Subcutaneous adipose tissue (tissue), 4 donors: ENCODE results near the gene ITM2A. TPM values are rescaled to one million over a fixed set of nuclear protein-coding genes. Genes with fewer than 3 reads are reported as not detected.

Experiments used
- CTCF ChIP-seq: fragments of 450-650 bp; IDR thresholded peaks from one replicate; pipeline ENCODE4 v1.5.1; 2016; ENCODE audit warnings: low read depth, mild to moderate bottlenecking, control low read depth, antibody characterized with exemption, moderate library complexity
- total RNA-seq, 4 donors: library from RNA; depleted of rRNA; stranded (reverse); fragments of >200 nt; gene quantifications; one replicate each; pipeline ENCODE4 v1.1.0, GENCODE V29; 2016

Gene ITM2A
- total RNA-seq, 4 donors from 2014 or later, result 40.1 to 110 (median 67.4) TPM

GRCh38 chrX:79365591-79365990, 1.5 kb downstream of the ITM2A start:
- TF ChIP-seq CTCF, result no peak

DNA sequence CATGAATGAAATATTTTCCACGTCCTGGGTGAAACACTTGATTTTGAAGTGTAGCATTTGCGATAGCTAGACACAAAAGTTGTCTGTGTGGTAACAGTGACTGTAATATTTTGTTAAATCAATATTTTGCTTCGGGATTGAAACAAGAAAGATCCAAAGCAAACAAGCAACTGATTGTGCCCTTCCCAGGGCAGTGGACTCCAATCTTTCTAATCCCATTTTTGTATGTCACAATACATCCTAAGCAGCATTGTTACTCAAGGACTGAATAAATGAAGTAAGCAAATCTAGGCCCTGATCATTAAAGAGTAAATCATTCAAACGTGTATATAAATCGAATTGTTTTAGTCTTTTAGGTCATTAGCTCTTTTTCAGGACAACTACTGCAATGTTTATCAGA, 2.8 kb downstream of the ITM2A start:
- TF ChIP-seq CTCF, result no peak

- no peak for TF ChIP-seq CTCF
These were observed 5.8 kb downstream of the ITM2A start for GRCh38 chrX:79361192-79361870.

DNA sequence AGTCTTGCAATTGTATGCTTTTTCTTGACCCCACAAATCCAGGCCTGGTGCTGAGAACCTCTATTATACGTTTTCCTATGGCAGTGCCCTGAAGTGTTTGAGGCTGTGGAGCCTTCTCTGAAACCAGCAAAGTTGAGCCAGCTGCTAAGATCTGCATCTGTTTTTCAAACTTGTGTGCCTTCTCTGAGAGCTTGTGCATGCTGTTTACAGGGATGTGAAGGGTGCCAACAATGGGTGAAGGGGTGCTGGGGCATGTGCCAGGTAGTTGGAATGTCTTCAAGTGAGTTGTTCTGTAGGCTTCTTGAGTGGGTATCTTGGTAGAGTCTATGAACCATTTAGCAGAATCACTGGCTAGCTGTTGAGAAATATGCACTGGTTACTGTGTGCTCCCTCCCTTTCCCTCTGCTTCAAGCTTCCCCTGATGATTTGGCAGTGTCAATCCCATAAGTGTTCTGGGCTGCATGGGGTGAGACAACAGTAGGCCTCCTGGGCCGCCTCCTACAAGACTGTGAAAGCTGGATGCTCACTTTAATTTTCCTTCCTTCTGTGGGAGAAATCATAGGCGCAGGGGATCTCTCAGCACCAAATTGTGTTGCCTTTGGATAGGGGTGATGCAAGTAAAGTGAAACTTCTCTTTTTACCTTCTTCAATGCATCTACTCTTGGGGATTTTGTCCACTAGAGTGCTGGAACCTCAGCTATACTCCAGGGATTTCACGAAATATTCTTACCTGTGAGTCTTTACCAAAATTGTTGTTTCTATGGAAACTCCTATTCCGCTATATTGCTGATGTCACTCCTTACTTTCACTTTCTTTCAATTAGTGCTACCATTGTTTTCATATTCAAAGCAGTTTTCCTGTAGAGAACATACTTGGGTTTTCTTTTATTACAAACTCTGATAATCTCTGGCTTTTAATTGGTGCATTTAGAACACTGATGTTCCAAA, 30.0 kb downstream of the ITM2A start:
- TF ChIP-seq CTCF, result no peak

DNA sequence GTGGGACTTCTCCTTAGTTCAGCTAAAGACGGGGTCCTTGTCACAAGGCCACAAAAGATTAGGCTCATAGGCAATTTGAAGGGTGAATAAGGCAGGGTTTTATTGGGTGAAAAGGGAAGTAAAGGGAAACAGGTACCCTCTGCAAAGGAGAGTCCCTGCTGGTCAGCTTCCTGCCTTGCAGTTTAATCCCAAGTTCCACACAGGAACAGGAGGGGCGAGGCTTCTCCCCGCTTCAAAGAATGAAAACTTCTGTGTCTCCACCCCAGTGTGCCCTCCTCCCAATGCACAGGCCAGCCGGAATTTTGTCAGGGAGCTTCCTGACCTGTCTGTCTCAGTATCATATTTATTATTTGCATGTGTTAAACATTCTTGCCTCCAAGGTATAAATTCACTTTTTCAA, 37.1 kb downstream of the ITM2A start:
- no peak for TF ChIP-seq CTCF

- no peak for TF ChIP-seq CTCF
These were observed 41.7 kb downstream of the ITM2A start for GRCh38 chrX:79325263-79325958.

Other genes with a start within 250 kb of the ITM2A start
- gene GPR174, start 222.6 kb downstream of the ITM2A start, total RNA-seq, result 1 to 10 TPM in 2 of 4 donors, under 1 TPM in 2; 0.44 to 1.7 (median 1.1) TPM